Kidney tubule cell (primary cell): ENCODE measurements around the gene ZNF134.

ENCODE experiments used
- DNase-seq: peaks from one replicate; pipeline ENCODE4 v3.0.0-alpha.2; 2018; ENCODE audit warnings: low spot score

The ZNF134 gene

GRCh38 chr19:57613941-57614743 is at the start of gene ZNF134:
Gene ZNF134 (plus strand): TSS chr19:57614242. CDS start chr19:57619469, 5,227 bp downstream.
- peak; percentile 90 for DNase-seq

- peak; percentile 17 for DNase-seq
Observed at GRCh38 chr19:57566396-57567265, 47.4 kb upstream of the ZNF134 start.

GRCh38 chr19:57570707-57571106 is 43.3 kb upstream of the ZNF134 start:
- DNase-seq: no peak

GRCh38 chr19:57572415-57572947 is 41.6 kb upstream of the ZNF134 start:
- DNase-seq: no peak

- no peak for DNase-seq
Observed at GRCh38 chr19:57576661-57577060, 37.4 kb upstream of the ZNF134 start.

GRCh38 chr19:57578487-57579205 is 35.4 kb upstream of the ZNF134 start, which contains the start of gene ZNF416:
Gene ZNF416 (minus strand): TSS chr19:57578911. CDS start chr19:57578704, 207 bp downstream.
- DNase-seq: peak; percentile 98

- DNase-seq: no peak
Observed at GRCh38 chr19:57583104-57583520, 30.9 kb upstream of the ZNF134 start.

- DNase-seq: peak; percentile 80
Observed at GRCh38 chr19:57583521-57584416, 30.3 kb upstream of the ZNF134 start, which contains the start of gene ZIK1. Gene ZIK1 (plus strand): TSS chr19:57584145. CDS start chr19:57584357, 212 bp downstream.

GRCh38 chr19:57587529-57587928 is 26.5 kb upstream of the ZNF134 start:
- peak; percentile 86 for DNase-seq

- no peak for DNase-seq
Observed at GRCh38 chr19:57599377-57599760, 14.7 kb upstream of the ZNF134 start.

- peak; percentile 93 for DNase-seq
Observed at GRCh38 chr19:57599761-57600383, 14.2 kb upstream of the ZNF134 start, which contains the start of gene ZNF530. Gene ZNF530 (plus strand): TSS chr19:57599885. CDS start chr19:57604346, 4,461 bp downstream.

- DNase-seq: no peak
Observed at GRCh38 chr19:57606931-57607330, 7.1 kb upstream of the ZNF134 start.

- no peak for DNase-seq
Observed at GRCh38 chr19:57611113-57611512, 2.9 kb upstream of the ZNF134 start.

GRCh38 chr19:57615346-57615745 is 1.3 kb downstream of the ZNF134 start:
- no peak for DNase-seq

- no peak for DNase-seq
Observed at GRCh38 chr19:57620673-57621348, 6.8 kb downstream of the ZNF134 start.

GRCh38 chr19:57623091-57623490 is 9.0 kb downstream of the ZNF134 start:
- DNase-seq: no peak

- peak; percentile 91 for DNase-seq
Observed at GRCh38 chr19:57632987-57633831, 19.2 kb downstream of the ZNF134 start, which contains the start of gene ZNF211. Gene ZNF211 (plus strand): TSS chr19:57633168. CDS start chr19:57633347, 179 bp downstream.

GRCh38 chr19:57633832-57634131 is 19.7 kb downstream of the ZNF134 start:
- peak; percentile 57 for DNase-seq

- no peak for DNase-seq
Observed at GRCh38 chr19:57637379-57637778, 23.3 kb downstream of the ZNF134 start.
